GM06990 (cell line): Measurements from ENCODE around the gene ELOVL5.

Experiments
- DNase-seq: peaks from one replicate; pipeline ENCODE4 v3.0.0-alpha.2; 2011; ENCODE audit not compliant: insufficient read length; ENCODE audit errors: extremely low read depth
- H3K27me3 ChIP-seq: replicated peaks from 2 replicates; pipeline ENCODE4 v1.6.0; 2011; ENCODE audit warnings: low read length; ENCODE audit not compliant: control insufficient read depth, insufficient read depth
- H3K36me3 ChIP-seq: 2 replicates; pipeline ENCODE4 v1.5.1; 2011; ENCODE audit warnings: low read length; ENCODE audit not compliant: control insufficient read depth, insufficient read depth
- H3K4me3 ChIP-seq: replicated peaks from 2 replicates; pipeline ENCODE4 v1.5.1; 2011; ENCODE audit warnings: low read depth, mild to moderate bottlenecking, control low read depth, low read length
- CTCF ChIP-seq: IDR thresholded peaks from 2 replicates; pipeline ENCODE4 v1.5.1; 2011; ENCODE audit warnings: low read length, control low read depth, mild to moderate bottlenecking, inconsistent platforms; ENCODE audit not compliant: insufficient read depth, poor library complexity, severe bottlenecking

The ELOVL5 gene

GRCh38 chr6:53294095-53294494 is 54.7 kb downstream of the ELOVL5 start:
- peak; percentile 71 for TF ChIP-seq CTCF
- H3K4me3 ChIP-seq, result no peak overlapping the region
- no peaks in the 10 kb centered on the region for H3K27me3 ChIP-seq
- H3K36me3 ChIP-seq, result peaks cover 1% of the 10 kb centered on the region; the same call in 1 of the 2 replicates
- DNase-seq, result no peak

- H3K4me3 ChIP-seq, result no peak overlapping the region
- no peak for DNase-seq
- no peak for TF ChIP-seq CTCF
- H3K36me3 ChIP-seq, result peaks cover 1% of the 10 kb centered on the region; the same call in 1 of the 2 replicates
- H3K27me3 ChIP-seq, result no peaks in the 10 kb centered on the region
These were observed 55.1 kb downstream of the ELOVL5 start for GRCh38 chr6:53293691-53294090.

- H3K4me3 ChIP-seq, result no peak overlapping the region
- no peak for DNase-seq
- H3K27me3 ChIP-seq, result no peaks in the 10 kb centered on the region
- peaks cover 1% of the 10 kb centered on the region for H3K36me3 ChIP-seq
- TF ChIP-seq CTCF, result no peak
These were observed 57.9 kb downstream of the ELOVL5 start for GRCh38 chr6:53290537-53291510.

DNA sequence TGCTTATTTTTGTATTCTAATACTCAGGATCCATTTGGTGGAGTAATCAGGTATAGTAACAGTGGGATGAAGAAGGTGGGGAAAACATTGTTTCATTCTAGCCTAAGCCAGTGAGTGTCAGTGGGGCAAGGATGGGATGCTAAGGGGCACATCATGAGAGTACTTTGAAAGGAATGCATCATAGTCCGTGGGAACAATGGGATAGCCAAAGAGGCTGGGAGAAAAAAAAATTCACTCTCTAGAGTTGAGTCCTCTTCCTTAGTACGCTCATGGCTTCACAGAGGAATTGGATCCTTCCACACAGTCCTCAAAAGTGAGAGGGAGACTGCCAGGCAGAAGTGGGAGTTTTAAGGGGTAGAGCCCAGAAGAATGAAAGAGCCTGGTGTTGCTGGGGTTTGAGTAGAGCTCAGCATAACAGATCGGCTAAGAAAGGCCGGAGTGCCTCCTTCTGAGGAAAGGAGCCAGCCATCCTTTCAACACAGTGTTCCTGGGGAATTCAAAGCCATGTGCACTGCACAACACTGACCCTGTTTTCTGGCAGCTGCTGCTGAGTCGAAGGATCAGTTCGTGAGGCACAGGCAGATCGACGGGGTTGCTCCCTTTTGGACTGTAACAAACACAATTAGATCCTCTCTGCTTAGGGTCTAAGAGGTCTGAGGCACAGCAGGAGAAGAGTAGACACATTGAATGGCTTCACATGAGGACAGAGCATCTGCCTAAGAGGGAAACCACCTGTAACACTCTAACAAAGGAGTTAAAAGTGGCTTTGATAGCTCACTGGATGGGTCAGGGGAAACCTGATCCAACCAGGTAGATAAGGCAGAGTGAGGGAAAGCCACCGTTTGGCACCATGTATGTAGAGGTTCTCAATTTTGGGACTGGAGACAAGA is 61.2 kb downstream of the ELOVL5 start:
- no peaks in the 10 kb centered on the region; the same call in none of the 2 replicates for H3K36me3 ChIP-seq
- DNase-seq, result no peak
- TF ChIP-seq CTCF, result no peak
- no peak overlapping the region for H3K4me3 ChIP-seq
- no peaks in the 10 kb centered on the region for H3K27me3 ChIP-seq

DNA sequence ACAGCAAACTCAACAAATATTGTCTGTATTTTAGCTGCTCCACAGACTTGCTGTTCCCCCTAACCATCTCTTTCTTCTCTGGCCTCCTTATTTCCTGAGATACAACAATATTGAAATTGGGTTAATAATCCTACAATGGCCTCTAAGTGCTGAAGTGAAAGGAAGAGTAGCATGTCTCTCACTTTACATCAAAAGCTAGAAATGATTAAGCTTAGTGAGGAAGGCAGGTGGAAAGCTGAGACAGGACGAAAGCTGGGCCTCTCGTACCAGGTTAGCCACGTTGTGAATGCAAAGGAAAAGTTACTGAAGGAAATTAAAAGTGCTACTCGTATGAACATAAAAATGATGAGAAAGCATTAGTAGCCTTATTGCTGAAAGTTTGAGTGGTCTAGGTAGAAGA is 63.8 kb downstream of the ELOVL5 start:
- Histone ChIP-seq H3K27me3 (no peaks in the 10 kb centered on the region), H3K4me3 (no peak overlapping the region), H3K36me3 (no peaks in the 10 kb centered on the region; the same call in none of the 2 replicates)
- no peak for DNase-seq
- no peak for TF ChIP-seq CTCF
